OCI-LY3 (cell line): ENCODE measurements around the gene RC3H2.
"Not testable (repeated sequence)": the region's sequence is repeated elsewhere in the genome, so short reads cannot be mapped to it uniquely, and the experiment has no call there.

ENCODE experiments used
- H2AFZ ChIP-seq: fragments of 200-600, 300-600 bp; shearing (Covaris generic); 2 replicates; pipeline ENCODE4 v1.6.0; 2014; ENCODE audit warnings: antibody characterized with exemption, low read depth, low read length
- H3K27ac ChIP-seq: fragments of 200-600, 300-600 bp; sonication (generic); 2 replicates; pipeline ENCODE4 v1.5.1; 2014; ENCODE audit warnings: mild to moderate bottlenecking, low read length, moderate library complexity, mixed read lengths
- H3K27me3 ChIP-seq: fragments of 200-600, 300-600 bp; sonication (generic); 2 replicates; pipeline ENCODE4 v1.6.1; 2014; ENCODE audit warnings: low read depth, low read length, mixed read lengths
- H3K36me3 ChIP-seq: fragments of 200-600, 300-600 bp; sonication (generic); replicated peaks from 2 replicates; pipeline ENCODE3; 2014; ENCODE audit warnings: low read depth, low read length, mixed read lengths
- H3K4me1 ChIP-seq: fragments of 300-600, 200-600 bp; sonication (generic); 2 replicates; pipeline ENCODE4 v1.6.1; 2014; ENCODE audit warnings: low read length, mixed read lengths
- H3K4me2 ChIP-seq: fragments of 200-600, 300-600 bp; sonication (generic); 2 replicates; pipeline ENCODE4 v1.6.1; 2014; ENCODE audit warnings: low read length, mixed read lengths
- H3K4me3 ChIP-seq: fragments of 300-600, 200-600 bp; sonication (generic); 2 replicates; pipeline ENCODE4 v1.5.1; 2014; ENCODE audit warnings: antibody characterized with exemption, mild to moderate bottlenecking, low read length, moderate library complexity
- H3K79me2 ChIP-seq: fragments of 300-600, 200-600 bp; shearing (Covaris generic); 2 replicates; pipeline ENCODE4 v1.6.1; 2014; ENCODE audit warnings: mild to moderate bottlenecking, low read length, mixed read lengths
- H3K9ac ChIP-seq: fragments of 300-600, 200-600 bp; shearing (Covaris generic); 2 replicates; pipeline ENCODE4 v1.6.0; 2014; ENCODE audit warnings: mild to moderate bottlenecking, low read length, moderate library complexity
- H3K9me3 ChIP-seq: fragments of 200-600, 300-600 bp; shearing (Covaris generic); 2 replicates; pipeline ENCODE4 v1.6.1; 2014; ENCODE audit warnings: low read length, mixed read lengths; ENCODE audit not compliant: insufficient read depth
- H4K20me1 ChIP-seq: fragments of 200-600, 300-600 bp; sonication (generic); 2 replicates; pipeline ENCODE4 v1.6.1; 2016; ENCODE audit warnings: low read length, mixed read lengths; ENCODE audit not compliant: insufficient read depth
- EZH2phosphoT487 ChIP-seq: fragments of 200-600 bp; shearing (Covaris generic); IDR thresholded peaks from 2 replicates; pipeline ENCODE4 v1.6.1; 2018; ENCODE audit warnings: antibody characterized with exemption, mixed run types, low read depth
- TF ChIP-seq, protein P1 (sequence below): fragments of 200-600, 300-600 bp; sonication (generic); IDR thresholded peaks from 2 replicates; pipeline ENCODE4 v1.5.1; 2014; ENCODE audit warnings: antibody characterized with exemption, low read length, low read depth

Gene RC3H2

GRCh38 chr9:122888480-122888879, 16.7 kb downstream of the RC3H2 start:
- Histone ChIP-seq H2AFZ (no peak overlapping the region), H3K27me3 (no peaks in the 10 kb centered on the region), H3K79me2 (no peaks in the 10 kb centered on the region), H3K27ac (no peak overlapping the region), H3K9me3 (no peaks in the 10 kb centered on the region), H3K9ac (no peak overlapping the region), H4K20me1 (no peaks in the 10 kb centered on the region), H3K4me3 (no peak overlapping the region), H3K4me2 (no peak overlapping the region), H3K4me1 (no peaks in the 10 kb centered on the region), H3K36me3 (peaks cover 39% of the 10 kb centered on the region)
- TF ChIP-seq EZH2phosphoT487 = no peak
- TF ChIP-seq, protein P1, sequence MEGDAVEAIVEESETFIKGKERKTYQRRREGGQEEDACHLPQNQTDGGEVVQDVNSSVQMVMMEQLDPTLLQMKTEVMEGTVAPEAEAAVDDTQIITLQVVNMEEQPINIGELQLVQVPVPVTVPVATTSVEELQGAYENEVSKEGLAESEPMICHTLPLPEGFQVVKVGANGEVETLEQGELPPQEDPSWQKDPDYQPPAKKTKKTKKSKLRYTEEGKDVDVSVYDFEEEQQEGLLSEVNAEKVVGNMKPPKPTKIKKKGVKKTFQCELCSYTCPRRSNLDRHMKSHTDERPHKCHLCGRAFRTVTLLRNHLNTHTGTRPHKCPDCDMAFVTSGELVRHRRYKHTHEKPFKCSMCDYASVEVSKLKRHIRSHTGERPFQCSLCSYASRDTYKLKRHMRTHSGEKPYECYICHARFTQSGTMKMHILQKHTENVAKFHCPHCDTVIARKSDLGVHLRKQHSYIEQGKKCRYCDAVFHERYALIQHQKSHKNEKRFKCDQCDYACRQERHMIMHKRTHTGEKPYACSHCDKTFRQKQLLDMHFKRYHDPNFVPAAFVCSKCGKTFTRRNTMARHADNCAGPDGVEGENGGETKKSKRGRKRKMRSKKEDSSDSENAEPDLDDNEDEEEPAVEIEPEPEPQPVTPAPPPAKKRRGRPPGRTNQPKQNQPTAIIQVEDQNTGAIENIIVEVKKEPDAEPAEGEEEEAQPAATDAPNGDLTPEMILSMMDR = no peak

- H3K27me3 ChIP-seq = no peaks in the 10 kb centered on the region
- no peak overlapping the region for H2AFZ ChIP-seq
- no peak overlapping the region for H3K9ac ChIP-seq
- H3K27ac ChIP-seq = no peak overlapping the region
- H3K9me3 ChIP-seq = no peaks in the 10 kb centered on the region
- H3K4me2 ChIP-seq = no peak overlapping the region
- peaks cover 40% of the 10 kb centered on the region for H3K36me3 ChIP-seq
- no peak overlapping the region for H3K4me3 ChIP-seq
- H3K79me2 ChIP-seq = no peaks in the 10 kb centered on the region
- TF ChIP-seq, protein P1 = no peak
- TF ChIP-seq EZH2phosphoT487 = no peak
- H3K4me1 ChIP-seq = no peaks in the 10 kb centered on the region
- no peaks in the 10 kb centered on the region for H4K20me1 ChIP-seq
These were observed 22.0 kb downstream of the RC3H2 start for GRCh38 chr9:122883125-122883524.

DNA sequence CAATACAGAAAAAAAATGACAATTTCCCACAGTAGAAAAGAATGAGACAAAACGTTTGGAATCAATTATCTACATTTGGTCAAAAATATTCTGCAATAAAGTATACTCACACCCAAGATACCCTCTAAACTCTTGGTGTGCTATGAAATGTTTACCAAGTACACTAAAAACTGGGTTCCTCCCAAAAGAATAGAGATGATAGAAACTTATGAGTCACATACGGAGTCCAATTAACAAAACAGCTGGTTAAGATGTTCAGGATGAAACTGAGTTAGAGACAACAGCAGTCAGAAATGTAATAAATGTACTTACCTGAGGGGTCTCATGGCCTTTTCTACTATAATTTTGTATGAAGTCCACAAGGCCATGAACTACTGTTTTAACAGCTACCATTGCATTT, 25.7 kb downstream of the RC3H2 start:
- H3K4me3 ChIP-seq = no peak overlapping the region
- H3K79me2 ChIP-seq = no peaks in the 10 kb centered on the region
- TF ChIP-seq, protein P1 = no peak
- no peak for TF ChIP-seq EZH2phosphoT487
- no peak overlapping the region for H3K4me2 ChIP-seq
- H3K9me3 ChIP-seq = no peaks in the 10 kb centered on the region
- H3K27me3 ChIP-seq = no peaks in the 10 kb centered on the region
- no peak overlapping the region for H3K9ac ChIP-seq
- no peak overlapping the region for H2AFZ ChIP-seq
- H3K36me3 ChIP-seq = peaks cover 55% of the 10 kb centered on the region
- peaks cover 12% of the 10 kb centered on the region for H3K4me1 ChIP-seq
- H3K27ac ChIP-seq = no peak overlapping the region
- no peaks in the 10 kb centered on the region; the same call in 1 of the 2 replicates for H4K20me1 ChIP-seq

DNA sequence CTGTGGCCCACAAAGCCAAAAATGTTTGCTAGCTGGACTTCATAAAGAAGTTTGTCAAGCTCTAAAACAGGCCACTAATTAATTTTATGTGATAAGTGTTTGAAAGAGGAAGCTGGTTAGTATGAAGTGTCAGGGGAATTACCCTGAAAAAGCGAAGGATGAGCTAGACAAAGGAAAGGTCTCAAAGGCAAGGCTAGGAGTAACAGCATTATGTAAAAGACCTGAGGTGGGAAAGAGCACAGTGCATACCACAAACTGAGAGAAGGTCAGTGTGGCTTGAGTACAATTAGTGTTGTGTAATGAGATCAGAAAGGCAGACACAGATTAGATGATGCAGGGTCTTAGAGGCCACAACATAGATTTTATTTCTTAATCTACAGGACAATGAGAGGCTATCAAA, 29.6 kb downstream of the RC3H2 start:
- Histone ChIP-seq H2AFZ (no peak overlapping the region), H3K27me3 (no peaks in the 10 kb centered on the region), H3K36me3 (peaks cover 51% of the 10 kb centered on the region), H3K27ac (peak overlapping the region; percentile 12; the same call in 1 of the 2 replicates), H3K4me1 (peaks cover 12% of the 10 kb centered on the region), H3K4me2 (peak overlapping the region; percentile 38), H4K20me1 (no peaks in the 10 kb centered on the region; the same call in 1 of the 2 replicates), H3K9ac (no peak overlapping the region), H3K4me3 (no peak overlapping the region), H3K79me2 (no peaks in the 10 kb centered on the region), H3K9me3 (no peaks in the 10 kb centered on the region)
- TF ChIP-seq, protein P1 = no peak
- TF ChIP-seq EZH2phosphoT487 = no peak

DNA sequence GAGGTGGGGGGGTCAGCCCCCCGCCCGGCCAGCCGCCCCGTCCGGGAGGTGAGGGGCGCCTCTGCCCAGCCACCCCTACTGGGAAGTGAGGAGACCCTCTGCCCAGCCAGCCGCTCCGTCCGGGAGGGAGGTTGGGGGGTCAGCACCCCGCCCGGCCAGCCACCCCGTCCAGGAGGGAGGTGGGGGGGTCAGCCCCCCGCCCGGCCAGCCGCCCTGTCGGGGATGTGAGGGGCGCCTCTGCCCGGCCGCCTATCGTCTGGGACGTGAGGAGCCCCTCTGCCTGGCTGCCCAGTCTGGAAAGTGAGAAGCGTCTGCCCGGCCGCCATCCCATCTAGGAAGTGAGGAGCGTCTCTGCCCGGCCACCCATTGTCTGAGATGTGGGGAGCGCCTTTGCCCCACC, 37.9 kb downstream of the RC3H2 start:
- H2AFZ ChIP-seq, H3K9ac ChIP-seq, H4K20me1 ChIP-seq, H3K27ac ChIP-seq, H3K27me3 ChIP-seq, H3K4me2 ChIP-seq, H3K9me3 ChIP-seq, H3K4me3 ChIP-seq, H3K79me2 ChIP-seq, H3K4me1 ChIP-seq: not testable (repeated sequence)
- peaks cover 29% of the 10 kb centered on the region for H3K36me3 ChIP-seq
